Mucosa of rectum (tissue), 2 donors: ENCODE measurements around the gene MND1.

Source experiments
- H3K27ac ChIP-seq, 2 donors: one replicate each; pipeline ENCODE4 v1.7.0; 2013; ENCODE audit warnings: inconsistent platforms in 2 of 2, low read depth in 2 of 2, low read length in 2 of 2
- H3K27me3 ChIP-seq, 2 donors: one replicate each; pipeline ENCODE4 v1.7.0; 2013; ENCODE audit warnings: low read length in 2 of 2; ENCODE audit not compliant: control insufficient read depth in 2 of 2, insufficient read depth in 2 of 2
- H3K36me3 ChIP-seq, 2 donors: one replicate each; pipeline ENCODE4 v1.7.0; 2013; ENCODE audit warnings: low read length in 2 of 2; ENCODE audit not compliant: control insufficient read depth in 2 of 2, insufficient read depth in 2 of 2
- H3K4me1 ChIP-seq, 2 donors: one replicate each; pipeline ENCODE4 v1.7.0; 2013; ENCODE audit warnings: low read length in 2 of 2, mild to moderate bottlenecking in 1 of 2; ENCODE audit not compliant: control insufficient read depth in 2 of 2, insufficient read depth in 2 of 2
- H3K4me3 ChIP-seq, 2 donors: one replicate each; pipeline ENCODE4 v1.7.0; 2013; ENCODE audit warnings: low read length in 2 of 2
- H3K9ac ChIP-seq, 2 donors: one replicate each; pipeline ENCODE4 v1.7.0; 2013; ENCODE audit warnings: low read length in 2 of 2, low read depth in 1 of 2, mild to moderate bottlenecking in 1 of 2
- H3K9me3 ChIP-seq, 2 donors: one replicate each; pipeline ENCODE4 v1.7.0; 2013; ENCODE audit warnings: low read length in 2 of 2; ENCODE audit not compliant: control insufficient read depth in 2 of 2
- donor health status: healthy.
- donor health status: Normal muscosa, but diverticular disease.

Gene MND1

DNA sequence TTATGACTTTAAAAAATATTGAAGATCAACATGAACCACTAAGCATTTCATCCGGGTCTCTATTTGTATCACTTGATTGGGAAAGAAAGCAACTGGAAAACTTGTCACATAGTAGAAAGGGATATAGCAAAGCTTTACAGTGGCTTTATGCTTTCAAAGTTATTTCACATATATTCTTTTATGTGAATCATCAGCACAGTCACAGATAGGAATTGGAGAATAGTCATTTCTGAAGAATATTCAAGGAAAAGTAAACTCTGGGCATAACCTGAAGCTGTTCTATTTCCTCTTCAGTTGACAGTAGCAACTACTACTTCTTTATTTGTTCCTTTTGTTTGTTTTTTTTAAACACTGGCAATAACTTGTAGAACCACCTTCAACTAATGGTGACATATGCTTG lies 50.5 kb downstream of the MND1 start:
- H3K27ac ChIP-seq, result no peak overlapping the region
- no peaks in the 10 kb centered on the region for H3K27me3 ChIP-seq
- H3K9ac ChIP-seq, result no peak overlapping the region
- H3K9me3 ChIP-seq, result no peaks in the 10 kb centered on the region
- H3K4me1 ChIP-seq, result no peaks in the 10 kb centered on the region
- no peaks in the 10 kb centered on the region for H3K36me3 ChIP-seq
- H3K4me3 ChIP-seq, result no peak overlapping the region

DNA sequence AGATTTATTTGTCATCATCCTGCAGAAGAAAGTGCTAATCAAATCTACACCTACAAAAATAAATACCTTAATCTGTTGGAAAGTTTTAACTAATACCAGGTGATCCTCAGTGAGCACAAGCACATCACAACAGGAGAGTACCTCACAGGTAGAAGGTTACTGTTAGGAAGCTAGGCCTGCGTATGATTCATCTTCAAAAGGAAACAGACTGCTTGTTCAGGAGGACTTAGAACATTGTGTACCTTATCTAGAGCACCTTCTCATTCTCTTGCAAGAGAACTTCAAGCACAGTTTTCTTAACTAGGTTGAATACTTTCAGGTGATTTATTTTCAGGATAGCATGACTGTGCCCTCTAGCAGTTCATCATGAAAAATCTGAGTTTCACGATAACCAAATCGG lies 54.2 kb downstream of the MND1 start:
- Histone ChIP-seq H3K27me3 (no peaks in the 10 kb centered on the region), H3K4me1 (no peaks in the 10 kb centered on the region), H3K9ac (no peak overlapping the region), H3K27ac (no peak overlapping the region), H3K9me3 (no peaks in the 10 kb centered on the region), H3K4me3 (no peak overlapping the region), H3K36me3 (no peaks in the 10 kb centered on the region)

DNA sequence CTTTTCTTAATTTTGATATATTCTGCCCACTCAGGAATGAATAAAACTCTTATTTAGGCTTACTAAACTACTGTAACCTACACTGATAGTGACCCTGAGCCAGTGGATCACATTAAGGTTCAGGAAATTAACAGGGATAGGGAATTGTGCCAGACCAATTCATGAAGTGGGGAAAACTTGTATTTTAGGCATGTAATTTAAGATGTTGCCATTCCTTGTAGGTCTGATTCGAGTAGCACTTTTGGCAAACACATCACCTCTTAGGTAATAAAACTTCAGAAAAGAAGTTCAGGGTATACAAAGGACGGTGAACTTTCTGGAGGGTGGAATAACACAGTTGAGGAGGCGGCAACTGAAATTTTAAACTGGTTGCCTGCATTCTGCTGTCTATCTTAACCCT lies 54.9 kb downstream of the MND1 start:
- no peak overlapping the region for H3K4me3 ChIP-seq
- H3K9me3 ChIP-seq, result no peaks in the 10 kb centered on the region
- H3K27ac ChIP-seq, result no peak overlapping the region
- no peaks in the 10 kb centered on the region for H3K27me3 ChIP-seq
- H3K9ac ChIP-seq, result no peak overlapping the region
- no peaks in the 10 kb centered on the region for H3K36me3 ChIP-seq
- no peaks in the 10 kb centered on the region for H3K4me1 ChIP-seq

DNA sequence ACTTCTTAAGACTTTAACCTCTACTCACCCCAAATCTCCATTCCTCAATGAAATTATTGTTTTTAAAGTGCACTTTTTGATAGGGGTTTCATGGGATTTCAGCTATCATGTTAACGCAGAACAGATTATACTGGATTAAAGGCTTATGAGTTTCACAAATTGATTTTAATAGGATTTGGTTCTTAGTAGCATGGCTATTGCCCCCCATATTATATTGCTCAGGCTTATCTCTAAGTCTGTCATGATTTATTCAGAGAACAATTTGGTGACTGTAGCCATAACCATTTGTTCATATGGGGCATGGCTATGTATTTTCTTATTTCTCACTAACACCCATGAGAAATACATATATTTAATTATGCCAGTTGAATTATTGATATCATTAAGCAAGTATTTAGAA lies 57.0 kb downstream of the MND1 start:
- H3K4me1 ChIP-seq, result no peaks in the 10 kb centered on the region
- H3K27ac ChIP-seq, result no peak overlapping the region
- no peaks in the 10 kb centered on the region for H3K36me3 ChIP-seq
- H3K9me3 ChIP-seq, result no peaks in the 10 kb centered on the region
- H3K4me3 ChIP-seq, result no peak overlapping the region
- H3K27me3 ChIP-seq, result no peaks in the 10 kb centered on the region
- no peak overlapping the region for H3K9ac ChIP-seq

DNA sequence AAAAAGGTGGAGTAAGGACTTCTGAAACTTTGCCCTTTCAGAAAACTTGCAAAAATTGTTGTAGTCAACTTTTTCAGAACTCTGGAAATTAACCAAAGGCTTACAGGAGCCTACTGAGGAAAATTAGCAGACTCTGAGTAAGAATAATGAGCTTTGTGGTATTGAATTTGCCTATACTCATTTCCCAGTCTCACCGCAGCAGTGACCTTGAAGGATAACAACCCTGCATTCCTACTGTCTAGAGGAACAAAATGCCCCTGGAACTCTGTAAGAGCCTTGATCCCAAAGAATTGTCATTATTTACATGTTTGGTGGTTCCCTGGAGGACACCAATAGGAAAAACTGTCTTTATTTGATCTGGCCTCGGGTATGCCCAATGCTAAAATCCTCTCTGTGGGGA lies 57.9 kb downstream of the MND1 start:
- Histone ChIP-seq H3K36me3 (no peaks in the 10 kb centered on the region), H3K27ac (no peak overlapping the region), H3K9me3 (no peaks in the 10 kb centered on the region), H3K4me3 (no peak overlapping the region), H3K4me1 (no peaks in the 10 kb centered on the region), H3K9ac (no peak overlapping the region), H3K27me3 (no peaks in the 10 kb centered on the region)

DNA sequence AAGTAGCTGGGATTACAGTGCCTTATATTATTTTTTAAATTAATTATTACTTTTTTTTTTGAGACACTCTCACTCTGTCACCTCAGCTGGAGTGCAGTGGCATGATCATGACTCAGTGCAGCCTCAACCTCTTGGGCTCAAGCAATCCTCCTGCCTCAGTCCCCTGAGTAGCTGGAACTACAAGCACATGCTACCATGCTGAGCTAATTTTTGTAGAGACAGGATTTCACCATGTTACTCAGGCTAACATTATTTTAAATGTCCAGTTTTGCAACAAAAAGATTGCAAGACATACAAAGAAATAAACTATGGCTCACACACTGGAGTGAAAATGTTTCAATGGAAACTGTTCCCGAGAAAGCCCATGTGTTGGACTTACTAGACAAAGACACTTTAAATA lies 59.2 kb downstream of the MND1 start:
- Histone ChIP-seq H3K27me3 (no peaks in the 10 kb centered on the region), H3K9me3 (no peaks in the 10 kb centered on the region), H3K9ac (no peak overlapping the region), H3K4me3 (no peak overlapping the region), H3K4me1 (no peaks in the 10 kb centered on the region), H3K36me3 (no peaks in the 10 kb centered on the region), H3K27ac (no peak overlapping the region)

DNA sequence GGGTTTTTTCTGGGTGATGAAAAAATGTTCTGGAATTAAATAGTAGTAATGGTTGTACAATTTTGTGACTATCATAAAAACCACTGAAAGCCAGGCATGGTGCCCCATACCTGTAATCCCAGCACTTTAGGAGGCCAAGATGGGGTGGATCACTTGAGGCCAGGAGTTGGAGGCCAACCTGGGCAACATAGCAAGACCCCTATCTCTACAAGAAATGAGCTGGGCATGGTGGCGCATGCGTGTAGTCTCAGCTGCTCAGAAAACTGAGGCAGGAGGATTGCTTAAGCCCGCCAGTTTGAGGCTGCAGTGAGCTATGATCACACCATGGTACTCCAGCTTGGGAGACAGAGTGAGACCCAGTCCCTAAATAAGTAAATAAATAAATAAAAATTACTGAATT lies 63.4 kb downstream of the MND1 start:
- Histone ChIP-seq H3K27ac (no peak overlapping the region), H3K4me1 (no peaks in the 10 kb centered on the region)

DNA sequence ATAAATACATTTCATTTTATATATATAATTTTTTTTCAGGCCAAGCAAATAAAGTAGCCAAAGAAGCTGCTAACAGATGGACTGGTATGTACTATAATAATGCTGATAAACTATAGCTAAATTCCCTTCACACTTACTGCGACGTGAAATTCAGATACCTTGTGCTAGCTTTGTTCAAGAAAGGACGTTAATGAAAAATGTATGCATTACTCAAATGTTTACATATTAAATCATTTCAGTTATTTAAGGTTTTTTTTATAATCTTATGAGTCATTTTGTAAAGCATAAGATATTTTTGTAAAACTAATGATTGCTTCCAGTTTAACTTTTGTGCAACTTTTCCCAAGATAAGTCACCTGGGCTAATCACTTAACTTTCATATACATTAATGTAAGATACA lies 64.4 kb downstream of the MND1 start:
- Histone ChIP-seq H3K9me3 (no peaks in the 10 kb centered on the region), H3K27me3 (no peaks in the 10 kb centered on the region), H3K4me1 (no peaks in the 10 kb centered on the region), H3K9ac (no peak overlapping the region), H3K27ac (no peak overlapping the region), H3K36me3 (no peaks in the 10 kb centered on the region), H3K4me3 (no peak overlapping the region)

More for the DNA sequence above, 63.4 kb downstream of the MND1 start:
- no peaks in the 10 kb centered on the region for H3K9me3 ChIP-seq
- no peak overlapping the region for H3K4me3 ChIP-seq
- no peaks in the 10 kb centered on the region for H3K36me3 ChIP-seq
- H3K9ac ChIP-seq, result no peak overlapping the region
- H3K27me3 ChIP-seq, result no peaks in the 10 kb centered on the region

DNA sequence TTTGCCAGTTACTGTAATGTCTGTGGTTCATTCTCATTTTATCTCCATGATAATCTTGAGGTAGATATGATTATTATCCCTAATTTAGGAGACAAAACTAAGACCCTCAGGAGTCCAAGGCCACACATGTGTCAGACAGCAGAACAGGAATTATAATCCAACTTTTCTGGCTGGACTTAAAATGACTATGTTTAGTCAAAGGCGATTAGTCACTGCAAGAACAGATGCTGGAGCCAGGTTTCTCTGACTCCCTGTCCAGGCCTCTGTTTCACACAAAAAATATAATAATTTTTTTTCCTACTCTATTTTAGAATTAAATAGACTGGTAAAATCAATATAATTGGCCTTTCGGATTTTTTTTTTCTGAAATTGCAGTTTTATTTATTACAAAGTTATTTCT lies 64.9 kb downstream of the MND1 start:
- no peak overlapping the region for H3K9ac ChIP-seq

DNA sequence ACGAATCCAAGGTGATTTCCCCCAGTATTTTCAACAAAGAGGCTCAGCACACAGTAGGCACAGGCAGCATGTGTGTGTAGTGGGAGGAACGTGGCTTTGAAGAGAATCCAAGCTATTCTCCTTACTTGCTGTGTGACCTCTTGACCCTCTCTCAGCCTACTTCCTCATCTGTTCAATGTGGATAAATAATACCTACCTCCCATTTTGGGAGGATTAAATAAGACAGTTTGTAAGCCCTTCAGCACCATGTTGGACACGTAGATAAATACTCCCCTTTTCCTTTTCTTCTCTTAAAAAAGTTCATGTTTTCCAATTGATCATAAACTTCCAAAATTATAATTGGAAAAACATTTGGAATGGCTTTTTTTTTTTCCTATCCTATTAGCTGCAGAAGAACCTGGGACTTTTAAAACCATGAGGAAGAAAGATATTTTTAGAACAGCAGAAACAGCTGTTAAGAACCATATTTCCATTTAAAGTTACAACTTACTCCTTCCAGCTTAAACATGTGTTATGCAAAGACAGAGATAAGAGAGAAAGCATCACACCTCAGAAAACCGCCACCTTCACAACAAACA lies 65.5 kb downstream of the MND1 start:
- Histone ChIP-seq H3K36me3 (no peaks in the 10 kb centered on the region), H3K4me3 (no peak overlapping the region), H3K4me1 (no peaks in the 10 kb centered on the region), H3K27me3 (no peaks in the 10 kb centered on the region), H3K9me3 (no peaks in the 10 kb centered on the region), H3K27ac (no peak overlapping the region), H3K9ac (no peak overlapping the region)

More for the DNA sequence above, 64.9 kb downstream of the MND1 start:
- H3K4me1 ChIP-seq, result no peaks in the 10 kb centered on the region
- no peak overlapping the region for H3K27ac ChIP-seq
- H3K9me3 ChIP-seq, result no peaks in the 10 kb centered on the region
- H3K27me3 ChIP-seq, result no peaks in the 10 kb centered on the region
- no peak overlapping the region for H3K4me3 ChIP-seq
- no peaks in the 10 kb centered on the region for H3K36me3 ChIP-seq

DNA sequence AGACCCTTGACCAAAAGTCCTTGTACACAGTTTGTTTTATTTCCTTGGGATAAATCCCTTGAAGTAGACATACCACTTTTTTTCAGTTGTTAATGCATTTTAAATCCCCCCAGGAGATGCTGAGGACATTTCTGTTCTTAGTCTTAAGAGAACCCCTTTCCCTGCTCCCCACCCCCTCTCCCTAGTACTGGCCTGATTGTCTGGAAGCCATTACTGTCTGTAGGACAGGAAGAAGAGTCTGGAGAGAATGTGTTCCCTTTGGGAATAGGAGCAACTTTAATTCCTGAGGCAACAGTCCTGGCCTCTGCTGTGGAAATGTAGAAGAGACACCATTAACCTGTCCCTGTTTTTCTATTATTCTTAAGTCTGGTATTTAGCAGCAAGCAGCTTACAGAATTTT lies 69.4 kb downstream of the MND1 start:
- H3K4me3 ChIP-seq, result no peak overlapping the region
- no peaks in the 10 kb centered on the region for H3K9me3 ChIP-seq
- H3K27ac ChIP-seq, result no peak overlapping the region
- H3K4me1 ChIP-seq, result no peaks in the 10 kb centered on the region
- no peaks in the 10 kb centered on the region for H3K27me3 ChIP-seq
- H3K9ac ChIP-seq, result no peak overlapping the region
- no peaks in the 10 kb centered on the region for H3K36me3 ChIP-seq
